GM18870 (cell line): ENCODE results near the gene SLC25A47.
"Not testable (repeated sequence)": the region's sequence is repeated elsewhere in the genome, so short reads cannot be mapped to it uniquely, and the experiment has no call there.

Source experiments
- ATAC-seq: cut with Tn5 transposase; IDR thresholded peaks from one replicate; pipeline ENCODE4 v1.9.1; 2021; ENCODE audit warnings: moderate library complexity; ENCODE audit not compliant: unreplicated experiment

SLC25A47 gene

DNA sequence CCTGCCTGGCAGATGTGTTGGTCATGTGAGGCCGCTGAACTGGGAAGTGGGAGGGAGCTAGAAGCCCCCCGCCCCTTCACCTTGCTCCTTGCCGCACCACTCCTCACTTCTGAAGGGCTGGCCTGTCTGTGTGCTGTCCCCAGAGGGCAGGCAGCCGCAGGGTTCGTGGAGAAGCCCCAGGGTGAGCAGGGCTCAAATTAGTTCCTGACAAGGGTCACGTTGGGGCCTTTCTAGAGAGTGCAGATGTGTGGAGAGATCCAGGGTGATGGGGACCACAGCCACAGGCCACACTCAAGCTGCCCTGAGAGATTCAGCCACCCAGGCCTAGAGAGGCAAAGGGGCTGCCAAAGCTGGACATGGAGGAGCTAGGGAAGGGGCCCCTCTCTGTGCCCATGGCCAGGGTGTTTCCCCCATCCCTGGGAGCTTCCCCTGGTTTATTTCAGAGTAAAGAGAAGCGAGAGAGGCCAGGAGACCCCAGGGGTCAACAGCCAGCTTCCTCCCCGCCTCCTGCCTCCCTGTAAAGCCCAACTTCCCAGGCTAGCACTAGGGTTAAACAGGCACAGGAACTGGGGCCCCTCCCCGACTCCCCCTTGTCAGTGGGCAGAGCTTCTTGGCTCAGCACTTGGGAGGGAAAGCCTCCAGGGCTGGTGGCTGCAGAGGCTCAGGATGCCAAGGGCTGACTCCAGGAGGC is 33.1 kb upstream of the SLC25A47 start:
- ATAC-seq: no peak

DNA sequence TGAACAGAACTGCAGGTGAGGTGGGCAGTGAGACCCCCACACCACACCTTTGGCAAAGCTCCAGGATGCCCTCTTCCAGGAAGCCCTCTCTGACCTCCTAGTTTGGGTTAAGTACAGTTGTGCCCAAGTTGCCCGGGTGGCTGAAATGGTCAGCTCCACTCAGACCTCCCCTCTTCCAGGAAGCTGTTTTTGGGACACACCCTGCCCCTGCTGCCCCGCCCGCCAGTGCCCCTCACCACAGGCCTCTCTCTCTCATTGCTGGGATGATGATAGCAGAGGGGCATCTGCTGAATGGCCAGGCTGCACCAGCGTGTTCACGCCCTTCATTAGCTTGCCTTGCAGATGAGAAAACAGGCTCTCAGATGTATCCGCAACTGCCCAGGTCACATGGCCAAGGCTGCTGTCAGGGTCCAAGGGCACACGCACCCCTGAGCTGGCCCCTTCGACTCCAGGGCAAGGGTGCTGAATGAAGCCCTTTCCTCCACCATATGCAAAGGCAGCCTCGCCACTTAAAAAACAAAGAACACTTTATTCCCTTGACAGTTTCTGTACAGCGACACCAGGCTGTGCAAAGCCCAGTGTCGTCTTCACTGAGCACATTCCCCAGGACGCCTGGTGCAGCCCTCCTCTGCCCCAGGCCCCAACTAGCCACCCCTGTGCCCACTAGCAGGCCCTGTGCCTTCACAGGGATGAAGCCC is 32.4 kb upstream of the SLC25A47 start:
- no peak for ATAC-seq

- no peak for ATAC-seq
Measured at GRCh38 chr14:100291305-100292075, 31.6 kb upstream of the SLC25A47 start.

GRCh38 chr14:100292301-100292775 is 30.8 kb upstream of the SLC25A47 start:
- ATAC-seq: no peak

GRCh38 chr14:100292776-100293461 is 30.2 kb upstream of the SLC25A47 start:
- no peak for ATAC-seq

- ATAC-seq: no peak
Measured at GRCh38 chr14:100293497-100294212, 29.5 kb upstream of the SLC25A47 start.

DNA sequence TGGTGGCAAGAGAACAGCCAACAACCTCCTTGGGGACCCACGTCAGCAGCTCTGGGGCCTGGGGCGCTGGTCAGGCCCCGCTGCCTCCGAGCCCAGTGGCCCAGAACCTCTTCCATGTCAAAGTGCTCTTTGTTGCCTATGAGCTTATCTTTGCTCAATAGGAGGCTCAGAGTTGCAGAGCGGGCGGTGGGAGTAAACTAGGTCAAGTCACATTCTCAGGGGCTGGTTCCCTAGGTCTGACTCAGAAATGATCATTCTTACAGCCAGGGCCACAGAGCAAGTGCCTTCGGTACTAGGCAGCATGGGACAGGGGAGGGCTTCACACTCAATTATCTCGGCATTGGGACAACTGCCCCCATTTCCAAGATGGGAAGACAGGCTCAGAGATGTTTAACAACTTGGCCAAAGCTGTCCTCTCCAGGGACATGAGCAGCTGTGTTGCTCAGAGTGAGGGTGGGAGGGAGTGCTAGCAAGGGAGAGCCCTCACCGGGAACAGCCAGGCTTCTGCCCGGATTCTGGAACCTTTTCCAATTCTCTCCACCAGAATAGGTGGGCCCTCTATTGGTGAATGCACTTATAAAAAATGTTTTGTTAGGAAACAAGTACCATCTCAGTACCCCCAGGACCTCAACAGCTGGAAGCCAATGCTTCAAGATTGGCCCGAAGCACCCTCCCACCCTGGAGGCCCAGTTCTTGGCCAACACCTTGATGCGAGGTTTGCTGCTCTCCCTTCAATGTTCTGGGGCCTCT is 28.8 kb upstream of the SLC25A47 start:
- no peak for ATAC-seq

GRCh38 chr14:100294963-100295330 is 28.2 kb upstream of the SLC25A47 start:
- no peak for ATAC-seq

- ATAC-seq: no peak
Measured at GRCh38 chr14:100295376-100296105, 27.6 kb upstream of the SLC25A47 start.

GRCh38 chr14:100296106-100296651 is 27.0 kb upstream of the SLC25A47 start:
- no peak for ATAC-seq

DNA sequence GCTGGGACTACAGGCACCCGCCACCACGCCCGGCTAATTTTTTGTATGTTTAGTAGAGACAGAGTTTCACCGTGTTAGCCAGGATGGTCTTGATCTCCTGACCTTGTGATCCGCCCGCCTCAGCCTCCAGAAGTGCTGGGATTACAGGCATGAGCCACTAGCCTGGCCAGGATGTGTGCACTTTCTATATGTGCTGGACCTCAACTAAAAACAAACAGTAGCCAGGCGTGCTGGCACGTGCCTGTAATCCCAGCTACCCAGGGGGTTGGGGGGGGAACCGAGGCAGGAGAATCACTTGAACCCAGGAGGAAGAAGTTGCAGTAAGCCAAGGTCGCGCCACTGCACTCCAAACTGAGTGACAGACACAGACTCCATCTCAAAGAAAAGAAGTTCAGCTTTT is 26.4 kb upstream of the SLC25A47 start:
- ATAC-seq: not testable (repeated sequence)

GRCh38 chr14:100297320-100298300 is 25.5 kb upstream of the SLC25A47 start:
- ATAC-seq: peak; percentile 59

DNA sequence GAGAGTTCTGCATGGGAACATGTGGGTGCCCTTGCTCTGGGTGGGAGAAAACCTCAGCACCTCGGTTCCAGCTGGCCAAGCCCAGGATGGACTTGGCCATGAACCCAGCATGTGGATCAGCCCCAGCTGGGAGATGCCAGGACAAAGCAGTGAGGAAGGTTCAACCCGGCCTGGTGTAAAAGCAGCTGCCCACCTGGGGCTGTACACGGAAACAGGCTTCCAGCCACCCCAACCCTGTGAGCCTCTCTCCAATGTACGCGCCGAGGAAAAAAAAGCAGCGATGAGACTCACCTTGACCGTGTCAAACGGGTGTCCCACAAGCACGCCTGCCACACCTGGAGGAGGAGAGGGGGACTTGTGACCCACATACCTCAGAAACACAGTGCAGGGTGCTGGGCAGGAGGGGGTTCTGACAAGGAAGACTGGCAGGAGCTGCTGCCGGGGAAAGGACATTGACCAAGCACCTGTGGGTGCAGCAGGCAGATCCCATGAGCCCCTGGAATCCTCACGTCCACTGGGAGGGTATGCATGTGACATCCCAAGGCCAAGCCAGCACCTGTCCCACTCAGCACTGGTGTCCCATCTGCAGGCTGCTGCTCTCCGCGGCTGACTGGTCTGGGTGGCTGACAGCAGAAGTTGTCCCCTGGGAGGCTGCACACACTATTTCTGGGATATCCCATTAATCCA is 24.4 kb upstream of the SLC25A47 start:
- ATAC-seq: no peak

DNA sequence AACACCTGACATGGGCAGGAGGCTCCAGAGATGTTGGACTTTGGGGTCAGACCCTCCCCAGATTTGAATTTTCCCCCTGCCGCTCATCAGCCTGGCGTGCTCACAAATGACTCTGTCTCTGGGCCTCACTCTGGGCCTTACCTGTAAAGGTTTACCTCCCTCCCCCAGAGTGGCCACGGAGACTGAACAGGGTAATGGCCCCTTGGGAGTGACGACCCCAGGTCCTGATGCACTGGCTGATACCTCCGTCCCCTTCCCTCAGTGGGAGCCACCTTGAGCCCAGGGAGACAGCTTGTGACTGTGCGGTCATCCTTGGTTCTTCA is 23.9 kb upstream of the SLC25A47 start:
- ATAC-seq: no peak

DNA sequence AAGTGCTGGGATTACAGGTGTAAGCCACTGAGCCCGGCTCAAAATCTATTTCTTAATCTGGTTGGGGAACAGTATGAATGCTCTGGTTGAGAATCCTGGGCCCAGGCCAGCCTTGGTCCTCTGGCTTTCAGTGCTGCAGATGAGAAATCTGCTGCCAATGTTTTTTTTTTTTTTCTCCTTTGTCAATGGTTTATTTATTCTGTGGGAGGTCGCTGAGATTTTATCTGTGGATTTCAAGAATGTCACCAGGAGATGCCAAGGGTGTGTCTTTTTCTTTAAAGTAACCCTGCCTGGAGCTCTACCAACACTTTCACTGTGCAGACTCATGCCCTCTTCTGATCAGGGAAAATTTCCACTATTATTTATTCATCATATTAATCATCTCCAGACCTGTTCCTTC is 20.5 kb upstream of the SLC25A47 start:
- no peak for ATAC-seq

- ATAC-seq: no peak
Measured at GRCh38 chr14:100303179-100303578, 20.0 kb upstream of the SLC25A47 start.

DNA sequence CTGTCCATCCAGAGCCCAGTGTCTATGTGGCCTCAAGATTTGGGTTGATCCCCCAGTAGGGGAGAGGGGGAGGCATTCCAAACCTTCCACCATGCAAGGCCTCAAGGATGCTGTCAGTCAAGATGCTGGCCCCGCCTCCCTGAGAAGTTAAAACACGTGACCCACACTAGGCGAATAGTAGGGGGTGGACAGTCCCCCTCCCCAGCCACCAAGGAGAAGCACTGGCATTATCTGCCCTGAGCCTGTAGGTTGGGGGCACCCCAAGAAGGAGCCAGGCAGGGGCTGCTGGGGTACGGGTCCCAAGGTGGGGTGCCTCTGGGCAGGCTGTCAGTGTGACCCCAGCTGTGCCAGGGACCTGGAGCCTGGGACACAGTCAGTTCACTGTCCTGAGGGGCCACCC is 19.2 kb upstream of the SLC25A47 start:
- ATAC-seq: no peak
